Activated T-cell treated with anti-CD3 and anti-CD28 coated beads, Interleukin-2, amount 50 U/mL, for 24 hours (primary cell): ENCODE data around the gene ADGRL3.

ENCODE experiments used
- DNase-seq: peaks from one replicate; pipeline ENCODE4 v3.0.0-alpha.2; 2020
- H3K27ac Mint-ChIP-seq: 2 replicates; pipeline ENCODE4 v1.8.0; 2020; ENCODE audit warnings: mild to moderate bottlenecking, mixed read lengths
- H3K27me3 Mint-ChIP-seq: 2 replicates; pipeline ENCODE4 v1.8.0; 2020; ENCODE audit warnings: mixed read lengths
- H3K36me3 Mint-ChIP-seq: 2 replicates; pipeline ENCODE4 v1.8.0; 2020; ENCODE audit warnings: low read depth, mixed read lengths
- H3K4me1 Mint-ChIP-seq: 2 replicates; pipeline ENCODE4 v1.8.0; 2020; ENCODE audit warnings: low read depth, mixed read lengths
- H3K4me3 Mint-ChIP-seq: 2 replicates; pipeline ENCODE4 v1.8.0; 2020; ENCODE audit warnings: mild to moderate bottlenecking, moderate library complexity, mixed read lengths
- H3K9me3 Mint-ChIP-seq: 2 replicates; pipeline ENCODE4 v1.8.0; 2020; ENCODE audit warnings: mixed read lengths

Gene ADGRL3

GRCh38 chr4:61514991-61515390, 314.9 kb downstream of the ADGRL3 start:
- H3K4me3 Mint-ChIP-seq, result no peak overlapping the region
- no peaks in the 10 kb centered on the region for H3K36me3 Mint-ChIP-seq
- H3K27me3 Mint-ChIP-seq, result no peaks in the 10 kb centered on the region
- DNase-seq, result no peak
- H3K4me1 Mint-ChIP-seq, result no peaks in the 10 kb centered on the region
- H3K9me3 Mint-ChIP-seq, result peaks cover 15% of the 10 kb centered on the region
- H3K27ac Mint-ChIP-seq, result no peak overlapping the region

DNA sequence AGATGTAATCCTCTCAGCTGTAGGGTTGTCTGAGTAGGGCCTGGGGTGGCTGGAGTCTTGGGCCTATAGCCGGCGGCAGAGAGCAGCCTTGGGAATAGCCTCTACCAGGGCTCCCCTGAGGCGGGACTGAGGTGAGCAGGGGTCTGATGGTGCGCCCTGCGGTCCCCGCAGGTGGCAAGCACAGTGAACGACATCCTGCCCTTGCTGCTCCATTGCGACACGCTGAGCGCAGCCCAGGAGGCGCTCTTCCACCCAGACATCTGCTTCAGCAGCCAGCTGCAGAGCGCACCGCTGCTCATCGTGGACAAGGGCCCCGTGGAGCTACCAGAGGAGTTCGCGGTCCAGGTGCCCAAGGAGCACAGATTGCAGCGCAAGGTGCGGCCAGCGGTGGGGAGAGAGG, 317.0 kb downstream of the ADGRL3 start:
- no peaks in the 10 kb centered on the region for H3K36me3 Mint-ChIP-seq
- no peak overlapping the region for H3K4me3 Mint-ChIP-seq
- no peak overlapping the region for H3K27ac Mint-ChIP-seq
- no peaks in the 10 kb centered on the region for H3K4me1 Mint-ChIP-seq
- peaks cover 12% of the 10 kb centered on the region for H3K9me3 Mint-ChIP-seq
- no peaks in the 10 kb centered on the region for H3K27me3 Mint-ChIP-seq
- DNase-seq, result no peak

DNA sequence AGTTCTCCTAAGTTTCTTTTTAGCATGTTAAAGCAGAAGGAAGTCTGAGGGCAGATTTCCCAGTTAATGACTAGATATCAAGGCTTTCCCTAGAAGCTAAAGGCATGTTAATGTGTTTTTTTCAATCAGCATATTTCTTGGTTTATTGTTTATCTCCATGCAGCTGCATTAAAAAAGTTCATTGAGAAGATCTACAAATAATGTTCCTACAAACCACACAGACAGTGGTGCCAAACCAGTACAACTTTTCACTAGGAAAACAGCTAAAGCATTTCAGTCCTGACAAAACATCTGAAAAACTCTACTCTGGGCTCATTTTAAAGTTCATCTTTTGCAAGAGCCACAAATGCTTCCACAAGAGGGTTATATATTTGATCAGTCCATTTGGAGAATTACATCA, 320.0 kb downstream of the ADGRL3 start:
- no peaks in the 10 kb centered on the region for H3K4me1 Mint-ChIP-seq
- DNase-seq, result no peak
- no peaks in the 10 kb centered on the region for H3K27me3 Mint-ChIP-seq

GRCh38 chr4:61520681-61521160, 320.6 kb downstream of the ADGRL3 start:
- no peaks in the 10 kb centered on the region for H3K4me1 Mint-ChIP-seq
- DNase-seq, result no peak
- H3K27me3 Mint-ChIP-seq, result no peaks in the 10 kb centered on the region
- H3K27ac Mint-ChIP-seq, result no peak overlapping the region
- H3K36me3 Mint-ChIP-seq, result no peaks in the 10 kb centered on the region
- no peak overlapping the region for H3K4me3 Mint-ChIP-seq
- peaks cover 23% of the 10 kb centered on the region for H3K9me3 Mint-ChIP-seq

More for the DNA sequence above, 320.0 kb downstream of the ADGRL3 start:
- H3K9me3 Mint-ChIP-seq, result peaks cover 19% of the 10 kb centered on the region
- H3K36me3 Mint-ChIP-seq, result no peaks in the 10 kb centered on the region
- H3K4me3 Mint-ChIP-seq, result no peak overlapping the region
- no peak overlapping the region for H3K27ac Mint-ChIP-seq

DNA sequence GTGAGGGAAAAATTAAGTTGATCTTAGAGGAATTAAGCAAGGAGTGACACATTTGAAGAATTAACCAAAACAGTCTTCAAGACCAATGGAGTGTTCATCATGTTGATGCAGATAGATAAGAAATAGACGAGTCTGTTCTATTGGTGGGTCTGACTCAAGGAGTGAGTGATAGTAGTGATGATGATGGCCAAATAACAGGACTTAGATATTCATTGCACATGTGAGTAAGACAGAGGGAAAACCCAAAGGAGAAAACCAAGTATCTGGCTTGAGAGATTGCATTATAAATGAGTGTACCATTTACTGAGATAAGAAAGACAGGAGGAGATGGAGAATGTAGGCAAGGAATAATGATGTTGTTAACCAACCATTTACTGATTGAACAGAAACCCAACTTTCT, 321.3 kb downstream of the ADGRL3 start:
- Mint-ChIP-seq H3K4me3 (no peak overlapping the region), H3K36me3 (no peaks in the 10 kb centered on the region), H3K27me3 (no peaks in the 10 kb centered on the region), H3K27ac (no peak overlapping the region), H3K9me3 (peaks cover 27% of the 10 kb centered on the region), H3K4me1 (no peaks in the 10 kb centered on the region)
- no peak for DNase-seq

DNA sequence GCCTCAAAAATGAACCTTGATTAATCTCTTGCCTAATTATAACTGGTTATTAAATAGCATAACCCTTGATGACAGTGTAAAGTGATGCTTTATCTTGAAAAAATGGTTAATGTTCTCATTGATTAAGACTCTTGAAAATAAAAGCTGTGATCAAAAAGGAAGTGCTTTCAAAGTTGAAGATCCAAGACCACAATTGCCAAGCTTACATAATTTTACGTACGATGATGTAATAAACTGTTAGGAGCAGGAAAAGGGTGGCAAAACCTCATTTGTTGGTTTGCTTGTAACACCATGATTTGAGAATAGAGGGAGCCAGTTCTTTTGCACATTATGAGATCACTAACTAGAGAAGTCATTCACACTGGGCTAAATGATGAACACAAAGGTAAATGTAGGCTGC, 322.2 kb downstream of the ADGRL3 start:
- Mint-ChIP-seq H3K9me3 (peaks cover 27% of the 10 kb centered on the region), H3K27me3 (no peaks in the 10 kb centered on the region), H3K4me3 (no peak overlapping the region), H3K27ac (no peak overlapping the region), H3K4me1 (no peaks in the 10 kb centered on the region), H3K36me3 (no peaks in the 10 kb centered on the region)
- DNase-seq, result no peak

GRCh38 chr4:61527888-61528287, 327.8 kb downstream of the ADGRL3 start:
- no peak overlapping the region for H3K27ac Mint-ChIP-seq
- peaks cover 26% of the 10 kb centered on the region for H3K9me3 Mint-ChIP-seq
- no peaks in the 10 kb centered on the region for H3K27me3 Mint-ChIP-seq
- H3K36me3 Mint-ChIP-seq, result no peaks in the 10 kb centered on the region
- H3K4me1 Mint-ChIP-seq, result no peaks in the 10 kb centered on the region
- H3K4me3 Mint-ChIP-seq, result no peak overlapping the region
- no peak for DNase-seq

DNA sequence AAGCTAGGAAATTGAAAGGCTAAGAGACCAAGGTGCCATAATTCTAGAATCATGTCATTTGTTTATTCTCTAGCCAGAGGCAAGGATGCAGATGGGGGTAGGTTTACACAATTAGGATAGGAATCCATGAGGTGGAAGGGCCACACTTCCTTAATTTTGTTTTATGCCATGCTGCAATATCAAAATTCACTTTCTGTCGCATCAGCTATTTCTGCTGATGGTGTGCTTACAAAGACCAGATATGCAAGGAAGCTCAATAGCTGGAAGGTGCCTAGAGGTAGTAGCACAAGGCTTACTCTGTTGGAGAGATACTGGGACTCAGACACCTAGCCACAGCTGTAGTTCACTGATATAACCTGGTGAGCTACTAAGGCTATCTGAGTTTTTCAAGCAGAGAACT, 328.5 kb downstream of the ADGRL3 start:
- DNase-seq, result no peak
- peaks cover 28% of the 10 kb centered on the region for H3K9me3 Mint-ChIP-seq
- no peaks in the 10 kb centered on the region for H3K27me3 Mint-ChIP-seq
- H3K27ac Mint-ChIP-seq, result no peak overlapping the region
- H3K36me3 Mint-ChIP-seq, result no peaks in the 10 kb centered on the region
- no peaks in the 10 kb centered on the region for H3K4me1 Mint-ChIP-seq
- H3K4me3 Mint-ChIP-seq, result no peak overlapping the region

DNA sequence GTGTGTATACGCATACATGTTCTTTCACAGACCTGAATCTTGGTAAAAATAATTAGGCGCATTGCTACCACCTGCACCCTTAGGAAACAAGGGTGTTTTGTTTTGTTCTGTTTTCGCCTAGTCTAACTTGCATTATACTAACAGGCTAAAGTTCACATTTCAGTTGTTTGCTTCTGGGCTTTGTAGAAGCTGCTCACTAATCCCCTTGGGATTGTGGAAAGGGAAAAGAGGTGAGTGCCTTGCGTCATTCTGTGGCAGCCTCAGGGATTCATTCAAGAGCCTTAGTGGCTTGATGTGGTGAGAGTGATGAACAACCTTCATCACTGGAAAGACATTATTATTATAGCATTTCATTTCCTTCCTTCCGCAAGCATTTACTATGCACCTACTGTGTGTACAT, 331.1 kb downstream of the ADGRL3 start:
- no peak overlapping the region for H3K4me3 Mint-ChIP-seq
- H3K27me3 Mint-ChIP-seq, result no peaks in the 10 kb centered on the region
- no peak for DNase-seq
- no peak overlapping the region for H3K27ac Mint-ChIP-seq
- H3K4me1 Mint-ChIP-seq, result no peaks in the 10 kb centered on the region
- H3K9me3 Mint-ChIP-seq, result peaks cover 35% of the 10 kb centered on the region
- no peaks in the 10 kb centered on the region for H3K36me3 Mint-ChIP-seq

DNA sequence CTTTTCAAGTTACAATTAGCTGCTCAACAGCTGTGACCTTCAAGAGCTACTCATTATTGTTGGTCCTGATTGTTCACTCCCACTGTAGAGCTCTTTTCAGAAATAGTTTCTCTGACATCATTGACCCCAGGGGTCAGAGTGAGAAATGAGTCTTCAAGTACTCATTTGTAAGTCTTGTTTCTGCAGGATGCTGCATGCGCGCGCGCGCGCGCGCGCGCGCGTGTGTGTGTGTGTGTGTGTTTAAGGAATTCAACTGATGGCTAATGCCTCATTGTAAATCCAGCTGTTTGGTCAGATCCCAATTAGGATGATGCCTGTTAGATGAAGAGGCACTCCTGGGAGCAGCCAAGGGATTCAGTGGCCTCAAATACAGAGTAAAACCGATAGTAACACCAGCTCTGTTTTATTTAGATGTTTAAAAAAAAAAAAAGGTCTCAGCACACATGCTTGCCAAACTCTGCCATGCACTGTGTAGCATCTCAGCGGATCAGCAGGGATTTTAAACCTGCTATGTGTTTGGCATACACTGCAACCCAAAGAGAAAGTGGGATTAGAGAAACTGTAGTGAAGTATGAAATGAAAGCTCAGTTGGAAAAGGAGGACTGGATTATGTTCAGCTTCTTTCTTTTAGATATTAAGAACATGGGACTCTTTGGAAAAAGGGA, 332.3 kb downstream of the ADGRL3 start:
- Mint-ChIP-seq H3K4me1 (no peaks in the 10 kb centered on the region), H3K27me3 (no peaks in the 10 kb centered on the region), H3K36me3 (no peaks in the 10 kb centered on the region), H3K4me3 (no peak overlapping the region), H3K27ac (no peak overlapping the region), H3K9me3 (peaks cover 39% of the 10 kb centered on the region)
- DNase-seq, result no peak

DNA sequence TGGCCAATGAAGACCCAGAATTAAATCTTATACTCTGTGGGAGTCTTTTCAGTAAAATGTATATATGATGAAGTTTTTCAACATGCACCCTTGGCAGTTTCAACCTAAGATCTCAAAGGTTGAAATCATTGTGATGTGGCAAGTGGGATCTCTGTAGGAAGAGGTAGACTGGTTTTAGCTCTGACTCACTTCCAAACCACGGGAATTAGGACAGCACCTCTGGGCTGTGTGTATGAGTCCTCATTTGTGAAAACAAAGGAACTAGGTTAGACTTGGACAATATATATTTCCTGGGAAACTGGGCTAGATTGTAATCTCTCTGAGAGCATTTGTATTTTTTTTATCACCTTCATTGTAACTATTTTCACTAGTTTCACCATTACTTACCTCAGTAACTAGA, 333.0 kb downstream of the ADGRL3 start:
- no peaks in the 10 kb centered on the region for H3K4me1 Mint-ChIP-seq
- peaks cover 33% of the 10 kb centered on the region for H3K9me3 Mint-ChIP-seq
- no peaks in the 10 kb centered on the region for H3K36me3 Mint-ChIP-seq
- no peaks in the 10 kb centered on the region for H3K27me3 Mint-ChIP-seq
- no peak overlapping the region for H3K27ac Mint-ChIP-seq
- no peak for DNase-seq
- no peak overlapping the region for H3K4me3 Mint-ChIP-seq

- Mint-ChIP-seq H3K9me3 (peaks cover 26% of the 10 kb centered on the region), H3K4me1 (no peaks in the 10 kb centered on the region)
These were observed 340.8 kb downstream of the ADGRL3 start for GRCh38 chr4:61540944-61541343.

GRCh38 chr4:61541459-61541858, 341.3 kb downstream of the ADGRL3 start:
- H3K27me3 Mint-ChIP-seq, result no peaks in the 10 kb centered on the region
- DNase-seq, result no peak
- H3K36me3 Mint-ChIP-seq, result no peaks in the 10 kb centered on the region
- H3K9me3 Mint-ChIP-seq, result peaks cover 26% of the 10 kb centered on the region
- no peaks in the 10 kb centered on the region for H3K4me1 Mint-ChIP-seq
- no peak overlapping the region for H3K27ac Mint-ChIP-seq
- no peak overlapping the region for H3K4me3 Mint-ChIP-seq

More at GRCh38 chr4:61540944-61541343, 340.8 kb downstream of the ADGRL3 start:
- Mint-ChIP-seq H3K27me3 (no peaks in the 10 kb centered on the region), H3K4me3 (no peak overlapping the region), H3K36me3 (no peaks in the 10 kb centered on the region), H3K27ac (no peak overlapping the region)
- no peak for DNase-seq

- Mint-ChIP-seq H3K27me3 (no peaks in the 10 kb centered on the region), H3K9me3 (peaks cover 32% of the 10 kb centered on the region), H3K36me3 (no peaks in the 10 kb centered on the region), H3K4me1 (no peaks in the 10 kb centered on the region), H3K27ac (no peak overlapping the region), H3K4me3 (no peak overlapping the region)
- DNase-seq, result no peak
These were observed 343.9 kb downstream of the ADGRL3 start for GRCh38 chr4:61543976-61544375.

GRCh38 chr4:61545902-61546480, 345.9 kb downstream of the ADGRL3 start:
- Mint-ChIP-seq H3K36me3 (no peaks in the 10 kb centered on the region), H3K27ac (no peak overlapping the region), H3K4me1 (no peaks in the 10 kb centered on the region), H3K4me3 (no peak overlapping the region), H3K27me3 (no peaks in the 10 kb centered on the region), H3K9me3 (peaks cover 30% of the 10 kb centered on the region)
- DNase-seq, result no peak
